A549 treated with RU486 at 1 μM for 4 hours (cell line): ENCODE measurements around the gene GINS3. TPM values are rescaled to one million over a fixed set of nuclear protein-coding genes. Genes with fewer than 3 reads are reported as not detected.

Experiments used
- total RNA-seq: library from RNA; stranded (reverse); fragments of 200-300 nt; extraction: Qiagen RNA extraction; gene quantifications from 5 replicates; pipeline ENCODE4 v1.2.3, GENCODE V29; 2022; ENCODE audit warnings: low read depth

GINS3 gene
- total RNA-seq, result 23.2 to 26.6 TPM (median 24.2 TPM) in 5 replicates

DNA sequence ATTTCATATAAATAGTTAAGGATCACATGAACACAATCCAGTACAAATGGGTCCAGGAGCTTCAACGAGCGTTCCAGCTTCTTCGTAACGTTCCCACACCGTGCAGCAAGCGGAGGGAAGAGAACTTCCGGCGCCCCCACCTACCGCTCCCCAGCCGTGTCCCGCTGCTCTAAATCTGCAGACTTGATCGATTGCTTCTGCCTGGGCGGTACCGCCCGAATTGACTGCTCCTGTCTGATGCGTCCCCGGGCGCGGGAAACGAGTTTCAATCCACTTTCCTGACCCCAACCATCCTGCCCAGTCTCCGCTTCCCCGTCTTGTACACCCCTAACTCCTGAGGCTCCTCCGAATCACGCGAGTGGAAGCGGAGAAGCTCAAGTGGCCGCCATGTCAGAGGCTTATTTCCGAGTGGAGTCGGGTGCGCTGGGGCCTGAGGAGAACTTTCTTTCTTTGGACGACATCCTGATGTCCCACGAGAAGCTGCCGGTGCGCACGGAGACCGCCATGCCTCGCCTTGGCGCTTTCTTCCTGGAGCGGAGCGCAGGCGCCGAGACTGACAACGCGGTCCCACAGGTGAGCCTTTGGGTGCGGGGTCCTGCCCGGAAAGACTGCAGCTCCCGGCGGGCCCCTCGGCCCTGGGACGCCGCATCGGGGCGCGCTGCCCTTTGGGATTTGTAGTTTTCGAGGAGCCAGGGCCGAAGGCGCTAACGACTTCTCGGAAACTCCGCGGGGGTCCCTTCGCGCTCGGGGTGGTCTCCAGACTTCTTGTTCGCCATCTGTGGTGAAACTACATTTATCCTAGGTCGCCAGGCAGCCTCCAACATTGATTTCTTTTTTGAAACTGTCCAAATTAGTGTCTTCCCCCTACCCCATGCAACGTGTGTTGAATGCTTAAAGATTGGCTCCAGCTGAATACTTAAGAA lies at the start of gene GINS3:
Gene GINS3, plus strand, starts transcription at position 257 of the 923 bp plus-strand sequence. Its CDS starts 131 bp downstream, at position 388.

Other genes starting within 250 kb of the GINS3 start
- gene CSNK2A2, start 194.4 kb upstream of the GINS3 start, total RNA-seq, result 53.1 to 67.8 TPM (median 56.1 TPM) in 5 replicates
- not detected in 5 replicates for gene PRSS54, start 97.4 kb upstream of the GINS3 start, total RNA-seq
- gene NDRG4, start 107.7 kb downstream of the GINS3 start, total RNA-seq, result 24.8 to 32.3 TPM (median 27.3 TPM) in 5 replicates
- 11.9 to 18.1 TPM (median 17.2 TPM) in 5 replicates for gene SETD6, start 123.0 kb downstream of the GINS3 start, total RNA-seq
- gene CNOT1, start 237.4 kb downstream of the GINS3 start, total RNA-seq, result 118 to 174 TPM (median 130 TPM) in 5 replicates